ENCODE results near the gene GPATCH1.

DNA sequence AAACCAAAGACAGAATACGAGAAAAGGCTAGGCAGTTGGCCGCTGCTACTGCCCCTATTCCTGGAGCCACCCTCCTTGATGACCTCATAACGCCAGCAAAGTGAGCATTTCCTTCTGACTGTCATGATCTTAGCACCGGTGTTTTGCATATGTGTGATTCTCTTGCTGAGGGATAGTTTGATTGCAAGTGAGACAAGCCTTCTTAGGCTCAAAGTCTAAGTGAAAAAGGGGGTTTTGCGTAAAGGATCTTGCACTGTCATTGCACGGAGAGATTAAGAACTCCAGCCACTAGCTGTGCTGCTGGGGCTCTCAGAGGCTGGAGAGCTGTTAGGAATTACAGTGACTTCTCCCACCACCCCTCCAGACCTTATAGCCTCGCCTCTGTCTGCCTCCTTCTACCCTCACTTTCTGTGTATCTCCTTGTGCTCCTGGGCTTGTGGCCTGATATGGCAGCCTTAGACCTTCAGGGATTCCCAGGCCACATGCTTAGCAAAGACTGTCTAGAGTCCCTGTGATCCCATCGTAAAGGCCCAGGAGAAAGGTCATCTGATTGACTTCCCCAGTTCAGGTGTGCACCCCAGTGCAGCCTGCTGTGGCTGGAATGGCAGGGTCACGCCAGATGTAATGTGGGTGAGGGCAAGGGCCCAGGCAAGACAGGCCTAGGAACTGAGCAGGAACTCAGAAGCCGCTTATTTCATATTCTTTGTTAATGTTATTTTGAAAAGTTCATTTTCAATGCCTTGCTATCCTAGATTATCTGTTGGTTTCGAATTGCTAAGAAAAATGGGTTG lies 12.6 kb downstream of the GPATCH1 start:
- no peak for TF ChIP-seq CTCF (IDR thresholded peaks at IDR 0.05; ENCODE audit: low read length)
- no peak for TF ChIP-seq EZH2phosphoT487 (IDR thresholded peaks at IDR 0.05; ENCODE audit: low read length)
- no peak for TF ChIP-seq EZH2 (optimal IDR thresholded peaks at IDR 0.05; ENCODE audit: low read depth, low read length)
